Measurements from ENCODE around the gene CELF5.

- TF ChIP-seq POLR2A (IDR thresholded peaks at IDR 0.05) = no peak
- TF ChIP-seq, protein P1, sequence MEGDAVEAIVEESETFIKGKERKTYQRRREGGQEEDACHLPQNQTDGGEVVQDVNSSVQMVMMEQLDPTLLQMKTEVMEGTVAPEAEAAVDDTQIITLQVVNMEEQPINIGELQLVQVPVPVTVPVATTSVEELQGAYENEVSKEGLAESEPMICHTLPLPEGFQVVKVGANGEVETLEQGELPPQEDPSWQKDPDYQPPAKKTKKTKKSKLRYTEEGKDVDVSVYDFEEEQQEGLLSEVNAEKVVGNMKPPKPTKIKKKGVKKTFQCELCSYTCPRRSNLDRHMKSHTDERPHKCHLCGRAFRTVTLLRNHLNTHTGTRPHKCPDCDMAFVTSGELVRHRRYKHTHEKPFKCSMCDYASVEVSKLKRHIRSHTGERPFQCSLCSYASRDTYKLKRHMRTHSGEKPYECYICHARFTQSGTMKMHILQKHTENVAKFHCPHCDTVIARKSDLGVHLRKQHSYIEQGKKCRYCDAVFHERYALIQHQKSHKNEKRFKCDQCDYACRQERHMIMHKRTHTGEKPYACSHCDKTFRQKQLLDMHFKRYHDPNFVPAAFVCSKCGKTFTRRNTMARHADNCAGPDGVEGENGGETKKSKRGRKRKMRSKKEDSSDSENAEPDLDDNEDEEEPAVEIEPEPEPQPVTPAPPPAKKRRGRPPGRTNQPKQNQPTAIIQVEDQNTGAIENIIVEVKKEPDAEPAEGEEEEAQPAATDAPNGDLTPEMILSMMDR (IDR thresholded peaks at IDR 0.05 in 4 of 5, conservative IDR thresholded peaks at IDR 0.05 in 1 of 5) = no peak
These were observed 45.6 kb downstream of the CELF5 start for GRCh38 chr19:3269916-3270671.

Data from gastrocnemius medialis (tissue), 4 donors.